GM23338 (cell line): ENCODE measurements around the gene RPL3. TPM values are rescaled to one million over a fixed set of nuclear protein-coding genes. Genes with fewer than 3 reads are reported as not detected.

Experiments used
- ATAC-seq: fragments of 200-7000 bp; cut with Tn5 transposase; 3 replicates; pipeline ENCODE4 v1.9.1; 2020
- DNase-seq: peaks from one replicate; pipeline ENCODE4 v3.0.0-alpha.2; 2015; ENCODE audit warnings: low spot score
- H2AFZ ChIP-seq: fragments of 200-600 bp; sonication (generic); 2 replicates; pipeline ENCODE4 v1.8.0; 2016; ENCODE audit warnings: antibody characterized with exemption, mild to moderate bottlenecking, moderate library complexity
- H3F3A ChIP-seq: fragments of 200-600 bp; sonication (generic); replicated peaks from 2 replicates; pipeline ENCODE4 v1.8.0; 2017; ENCODE audit warnings: antibody characterized with exemption, mixed run types, low read depth
- H3K27ac ChIP-seq: fragments of 200-600 bp; sonication (generic); 2 replicates; pipeline ENCODE4 v1.6.1; 2016; ENCODE audit warnings: low read depth
- H3K27me3 ChIP-seq: fragments of 200-600 bp; sonication (generic); 2 replicates; pipeline ENCODE4 v1.8.0; 2016; ENCODE audit warnings: mild to moderate bottlenecking, mixed run types, moderate library complexity; ENCODE audit not compliant: insufficient read depth
- H3K36me3 ChIP-seq: fragments of 200-600 bp; sonication (generic); 2 replicates; pipeline ENCODE4 v1.8.0; 2016; ENCODE audit warnings: mild to moderate bottlenecking; ENCODE audit not compliant: insufficient read depth
- H3K4me1 ChIP-seq: fragments of 200-600 bp; sonication (generic); 2 replicates; pipeline ENCODE4 v1.8.0; 2016; ENCODE audit warnings: mild to moderate bottlenecking, moderate library complexity; ENCODE audit not compliant: insufficient read depth
- H3K4me2 ChIP-seq: fragments of 200-600 bp; sonication (generic); 2 replicates; pipeline ENCODE4 v1.7.1; 2017; ENCODE audit warnings: mixed run types
- H3K4me3 ChIP-seq: fragments of 200-600 bp; sonication (generic); 2 replicates; pipeline ENCODE4 v1.6.1; 2016; ENCODE audit warnings: mixed run types
- H3K79me2 ChIP-seq: fragments of 200-600 bp; sonication (generic); replicated peaks from 2 replicates; pipeline ENCODE4 v1.8.0; 2017; ENCODE audit warnings: mild to moderate bottlenecking; ENCODE audit not compliant: insufficient read depth
- H3K9me2 ChIP-seq: fragments of 200-600 bp; sonication (generic); 2 replicates; pipeline ENCODE4 v1.8.0; 2017; ENCODE audit not compliant: insufficient read depth
- H4K20me1 ChIP-seq: fragments of 200-600 bp; sonication (generic); replicated peaks from 2 replicates; pipeline ENCODE4 v1.8.0; 2017; ENCODE audit warnings: mild to moderate bottlenecking; ENCODE audit not compliant: insufficient read depth
- H3K27ac Mint-ChIP-seq: 2 replicates; pipeline ENCODE4 v1.8.0; 2020; ENCODE audit warnings: inconsistent platforms, mild to moderate bottlenecking, moderate library complexity, mixed read lengths
- H3K27me3 Mint-ChIP-seq: 3 replicates; pipeline ENCODE4 v1.8.0; 2022; ENCODE audit warnings: low read depth, mild to moderate bottlenecking, moderate library complexity, mixed read lengths, inconsistent platforms; ENCODE audit not compliant: insufficient read depth, poor library complexity
- H3K36me3 Mint-ChIP-seq: 3 replicates; pipeline ENCODE4 v1.8.0; 2021; ENCODE audit warnings: low read depth, mild to moderate bottlenecking, inconsistent platforms, moderate library complexity, mixed read lengths
- H3K4me1 Mint-ChIP-seq: 3 replicates; pipeline ENCODE4 v1.8.0; 2020; ENCODE audit warnings: mild to moderate bottlenecking, inconsistent platforms, mixed read lengths
- H3K4me3 Mint-ChIP-seq: 3 replicates; pipeline ENCODE4 v1.8.0; 2021; ENCODE audit warnings: moderate library complexity, mild to moderate bottlenecking, inconsistent platforms, mixed read lengths
- H3K9me3 Mint-ChIP-seq: 3 replicates; pipeline ENCODE4 v1.8.0; 2020; ENCODE audit warnings: moderate library complexity, mild to moderate bottlenecking, inconsistent platforms, mixed read lengths
- CREB1 ChIP-seq: fragments of 250-450 bp; sonication (Bioruptor Pico); IDR thresholded peaks from 2 replicates; pipeline ENCODE4 v1.5.0; 2020; ENCODE audit warnings: low read depth, mild to moderate bottlenecking, moderate library complexity
- JUNB ChIP-seq: IDR thresholded peaks from one replicate; pipeline ENCODE4 v1.6.1; 2016; ENCODE audit warnings: antibody characterized with exemption; ENCODE audit not compliant: unreplicated experiment
- POLR2AphosphoS5 ChIP-seq: IDR thresholded peaks from 2 replicates; pipeline ENCODE4 v1.6.1; 2016; ENCODE audit warnings: antibody characterized with exemption, low read depth
- ZNF114 ChIP-seq: fragments of 250-450 bp; sonication (Bioruptor Pico); IDR thresholded peaks from 2 replicates; pipeline ENCODE4 v1.5.0; 2020; ENCODE audit warnings: mild to moderate bottlenecking, moderate library complexity
- long read RNA-seq: library from polyadenylated mRNA; unstranded; transcript quantifications from one replicate; pipeline ENCODE4 v2.0.0, GENCODE V29; 2020; ENCODE audit not compliant: unreplicated experiment
- polyA plus RNA-seq: library from polyadenylated mRNA; unstranded; fragments of >200 nt; fragmentation: Nextera tagmentation; extraction: Ambion mirVana; gene quantifications from 2 replicates; pipeline ENCODE4 v1.2.1, GENCODE V29; 2016
- total RNA-seq: library from RNA; depleted of rRNA; stranded (reverse); fragments of >200 nt; shearing (Covaris generic); gene quantifications from 2 replicates; pipeline ENCODE4 v1.2.3, GENCODE V29; 2014; rRNA removed
- TF ChIP-seq, protein P1 (sequence below): IDR thresholded peaks from 2 replicates; pipeline ENCODE4 v1.6.1; 2016; ENCODE audit warnings: antibody characterized with exemption
- TF ChIP-seq, protein P2 (sequence below), 2 experiments: fragments of 200-600 bp in 1 of 2; sonication (generic) in 1 of 2; conservative IDR thresholded peaks; 2 replicates each; pipeline versions ENCODE4 v1.5.1 to v1.6.1; 2016 to 2017; ENCODE audit warnings: antibody characterized with exemption in 2 of 2, low read depth in 2 of 2, mild to moderate bottlenecking in 2 of 2, moderate library complexity in 1 of 2
- TF ChIP-seq, protein P3 (sequence below): fragments of 250-450 bp; sonication (Bioruptor Pico); IDR thresholded peaks from 2 replicates; pipeline ENCODE4 v1.5.0; 2020; ENCODE audit warnings: mild to moderate bottlenecking, moderate library complexity

Gene RPL3
- total RNA-seq (2,755 and 3,244 TPM in 2 replicates), polyA plus RNA-seq (1,846 and 1,983 TPM in 2 replicates)
- long read RNA-seq, transcript RPL3-202 (9 exons, 1,289 nt): minor isoform, 519 of 5,621 reads
- long read RNA-seq, transcript RPL3-201 (10 exons, 1,442 nt): major isoform, 4,857 of 5,621 reads
- long read RNA-seq, partial matches to known transcripts: 128 of 5,621 reads
- long read RNA-seq, other reads (novel, unspliced or antisense): 116 of 5,621 reads

DNA sequence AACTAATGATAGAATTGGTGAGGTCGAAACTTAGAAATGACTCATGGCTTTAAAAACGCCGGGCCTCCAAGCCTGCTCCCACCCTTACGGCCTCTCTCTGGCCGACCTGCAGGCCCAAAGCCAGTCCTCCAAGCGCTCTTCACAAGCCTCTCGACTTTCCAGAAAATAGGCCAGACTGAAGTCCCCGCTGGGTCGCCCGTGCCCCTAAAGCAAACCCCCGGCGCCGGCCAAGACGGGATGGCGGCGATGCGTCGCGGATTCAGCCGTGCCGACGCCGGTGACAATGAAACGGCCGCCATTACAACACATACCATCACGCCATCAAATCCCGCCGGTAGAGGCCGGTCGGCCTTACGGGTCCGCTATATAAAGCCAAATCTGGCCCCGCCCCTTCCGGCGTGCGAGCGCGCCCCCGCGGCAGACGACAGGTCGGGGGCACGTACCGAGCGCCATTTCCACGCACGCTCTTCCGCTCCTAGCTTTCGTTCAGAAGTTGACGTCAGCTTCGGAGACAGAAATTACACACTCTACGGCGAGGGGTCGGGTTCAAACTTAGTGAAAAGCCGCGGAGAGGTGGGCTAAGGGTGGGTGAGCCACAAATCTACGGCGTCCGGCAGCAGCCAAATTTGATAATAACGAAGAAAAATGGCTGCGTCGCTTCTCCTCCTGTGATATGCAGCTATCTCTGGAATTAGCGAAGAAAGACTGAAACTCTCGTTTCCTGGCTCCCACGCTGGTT lies at the start of gene RPL3:
Gene RPL3 (minus strand): TSS at position 340 of the 739 bp plus-strand sequence. CDS start 26 bp downstream, at position 314.
- no peaks in the 10 kb centered on the region for H3K27me3 ChIP-seq
- DNase-seq (peak; percentile 96), ATAC-seq (peak; percentile 52)
- peaks cover 43% of the 10 kb centered on the region for H4K20me1 ChIP-seq
- peak within 1 kb of the TSS; percentile 99 for H3K27ac ChIP-seq
- peak within 1 kb of the TSS; percentile 100 for H3K27ac Mint-ChIP-seq
- H3K79me2 ChIP-seq: peaks cover 49% of the 10 kb centered on the region
- H3K4me2 ChIP-seq: peak within 1 kb of the TSS; percentile 100
- no peak within 1 kb of the TSS for H2AFZ ChIP-seq
- H3F3A ChIP-seq: peaks cover 53% of the 10 kb centered on the region
- peaks cover 39% of the 10 kb centered on the region for H3K4me1 Mint-ChIP-seq
- H3K9me3 Mint-ChIP-seq: peaks cover 12% of the 10 kb centered on the region
- H3K4me1 ChIP-seq: peaks cover 31% of the 10 kb centered on the region
- H3K4me3 ChIP-seq: peak within 1 kb of the TSS; percentile 98
- H3K9me2 ChIP-seq: no peaks in the 10 kb centered on the region
- peaks cover 45% of the 10 kb centered on the region for H3K36me3 ChIP-seq
- TF ChIP-seq POLR2AphosphoS5: peak; percentile 99
- TF ChIP-seq, protein P1, sequence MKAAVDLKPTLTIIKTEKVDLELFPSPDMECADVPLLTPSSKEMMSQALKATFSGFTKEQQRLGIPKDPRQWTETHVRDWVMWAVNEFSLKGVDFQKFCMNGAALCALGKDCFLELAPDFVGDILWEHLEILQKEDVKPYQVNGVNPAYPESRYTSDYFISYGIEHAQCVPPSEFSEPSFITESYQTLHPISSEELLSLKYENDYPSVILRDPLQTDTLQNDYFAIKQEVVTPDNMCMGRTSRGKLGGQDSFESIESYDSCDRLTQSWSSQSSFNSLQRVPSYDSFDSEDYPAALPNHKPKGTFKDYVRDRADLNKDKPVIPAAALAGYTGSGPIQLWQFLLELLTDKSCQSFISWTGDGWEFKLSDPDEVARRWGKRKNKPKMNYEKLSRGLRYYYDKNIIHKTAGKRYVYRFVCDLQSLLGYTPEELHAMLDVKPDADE: peak; percentile 73
- TF ChIP-seq JUNB: peak; percentile 29
- TF ChIP-seq, protein P2, sequence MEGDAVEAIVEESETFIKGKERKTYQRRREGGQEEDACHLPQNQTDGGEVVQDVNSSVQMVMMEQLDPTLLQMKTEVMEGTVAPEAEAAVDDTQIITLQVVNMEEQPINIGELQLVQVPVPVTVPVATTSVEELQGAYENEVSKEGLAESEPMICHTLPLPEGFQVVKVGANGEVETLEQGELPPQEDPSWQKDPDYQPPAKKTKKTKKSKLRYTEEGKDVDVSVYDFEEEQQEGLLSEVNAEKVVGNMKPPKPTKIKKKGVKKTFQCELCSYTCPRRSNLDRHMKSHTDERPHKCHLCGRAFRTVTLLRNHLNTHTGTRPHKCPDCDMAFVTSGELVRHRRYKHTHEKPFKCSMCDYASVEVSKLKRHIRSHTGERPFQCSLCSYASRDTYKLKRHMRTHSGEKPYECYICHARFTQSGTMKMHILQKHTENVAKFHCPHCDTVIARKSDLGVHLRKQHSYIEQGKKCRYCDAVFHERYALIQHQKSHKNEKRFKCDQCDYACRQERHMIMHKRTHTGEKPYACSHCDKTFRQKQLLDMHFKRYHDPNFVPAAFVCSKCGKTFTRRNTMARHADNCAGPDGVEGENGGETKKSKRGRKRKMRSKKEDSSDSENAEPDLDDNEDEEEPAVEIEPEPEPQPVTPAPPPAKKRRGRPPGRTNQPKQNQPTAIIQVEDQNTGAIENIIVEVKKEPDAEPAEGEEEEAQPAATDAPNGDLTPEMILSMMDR (conservative IDR thresholded peaks at IDR 0.05; ENCODE audit: low read depth in 2 of 2): no peak
- TF ChIP-seq ZNF114: peak; percentile 100
- TF ChIP-seq CREB1 (CRISPR knock-in tag): peak; percentile 84
- TF ChIP-seq, protein P3, sequence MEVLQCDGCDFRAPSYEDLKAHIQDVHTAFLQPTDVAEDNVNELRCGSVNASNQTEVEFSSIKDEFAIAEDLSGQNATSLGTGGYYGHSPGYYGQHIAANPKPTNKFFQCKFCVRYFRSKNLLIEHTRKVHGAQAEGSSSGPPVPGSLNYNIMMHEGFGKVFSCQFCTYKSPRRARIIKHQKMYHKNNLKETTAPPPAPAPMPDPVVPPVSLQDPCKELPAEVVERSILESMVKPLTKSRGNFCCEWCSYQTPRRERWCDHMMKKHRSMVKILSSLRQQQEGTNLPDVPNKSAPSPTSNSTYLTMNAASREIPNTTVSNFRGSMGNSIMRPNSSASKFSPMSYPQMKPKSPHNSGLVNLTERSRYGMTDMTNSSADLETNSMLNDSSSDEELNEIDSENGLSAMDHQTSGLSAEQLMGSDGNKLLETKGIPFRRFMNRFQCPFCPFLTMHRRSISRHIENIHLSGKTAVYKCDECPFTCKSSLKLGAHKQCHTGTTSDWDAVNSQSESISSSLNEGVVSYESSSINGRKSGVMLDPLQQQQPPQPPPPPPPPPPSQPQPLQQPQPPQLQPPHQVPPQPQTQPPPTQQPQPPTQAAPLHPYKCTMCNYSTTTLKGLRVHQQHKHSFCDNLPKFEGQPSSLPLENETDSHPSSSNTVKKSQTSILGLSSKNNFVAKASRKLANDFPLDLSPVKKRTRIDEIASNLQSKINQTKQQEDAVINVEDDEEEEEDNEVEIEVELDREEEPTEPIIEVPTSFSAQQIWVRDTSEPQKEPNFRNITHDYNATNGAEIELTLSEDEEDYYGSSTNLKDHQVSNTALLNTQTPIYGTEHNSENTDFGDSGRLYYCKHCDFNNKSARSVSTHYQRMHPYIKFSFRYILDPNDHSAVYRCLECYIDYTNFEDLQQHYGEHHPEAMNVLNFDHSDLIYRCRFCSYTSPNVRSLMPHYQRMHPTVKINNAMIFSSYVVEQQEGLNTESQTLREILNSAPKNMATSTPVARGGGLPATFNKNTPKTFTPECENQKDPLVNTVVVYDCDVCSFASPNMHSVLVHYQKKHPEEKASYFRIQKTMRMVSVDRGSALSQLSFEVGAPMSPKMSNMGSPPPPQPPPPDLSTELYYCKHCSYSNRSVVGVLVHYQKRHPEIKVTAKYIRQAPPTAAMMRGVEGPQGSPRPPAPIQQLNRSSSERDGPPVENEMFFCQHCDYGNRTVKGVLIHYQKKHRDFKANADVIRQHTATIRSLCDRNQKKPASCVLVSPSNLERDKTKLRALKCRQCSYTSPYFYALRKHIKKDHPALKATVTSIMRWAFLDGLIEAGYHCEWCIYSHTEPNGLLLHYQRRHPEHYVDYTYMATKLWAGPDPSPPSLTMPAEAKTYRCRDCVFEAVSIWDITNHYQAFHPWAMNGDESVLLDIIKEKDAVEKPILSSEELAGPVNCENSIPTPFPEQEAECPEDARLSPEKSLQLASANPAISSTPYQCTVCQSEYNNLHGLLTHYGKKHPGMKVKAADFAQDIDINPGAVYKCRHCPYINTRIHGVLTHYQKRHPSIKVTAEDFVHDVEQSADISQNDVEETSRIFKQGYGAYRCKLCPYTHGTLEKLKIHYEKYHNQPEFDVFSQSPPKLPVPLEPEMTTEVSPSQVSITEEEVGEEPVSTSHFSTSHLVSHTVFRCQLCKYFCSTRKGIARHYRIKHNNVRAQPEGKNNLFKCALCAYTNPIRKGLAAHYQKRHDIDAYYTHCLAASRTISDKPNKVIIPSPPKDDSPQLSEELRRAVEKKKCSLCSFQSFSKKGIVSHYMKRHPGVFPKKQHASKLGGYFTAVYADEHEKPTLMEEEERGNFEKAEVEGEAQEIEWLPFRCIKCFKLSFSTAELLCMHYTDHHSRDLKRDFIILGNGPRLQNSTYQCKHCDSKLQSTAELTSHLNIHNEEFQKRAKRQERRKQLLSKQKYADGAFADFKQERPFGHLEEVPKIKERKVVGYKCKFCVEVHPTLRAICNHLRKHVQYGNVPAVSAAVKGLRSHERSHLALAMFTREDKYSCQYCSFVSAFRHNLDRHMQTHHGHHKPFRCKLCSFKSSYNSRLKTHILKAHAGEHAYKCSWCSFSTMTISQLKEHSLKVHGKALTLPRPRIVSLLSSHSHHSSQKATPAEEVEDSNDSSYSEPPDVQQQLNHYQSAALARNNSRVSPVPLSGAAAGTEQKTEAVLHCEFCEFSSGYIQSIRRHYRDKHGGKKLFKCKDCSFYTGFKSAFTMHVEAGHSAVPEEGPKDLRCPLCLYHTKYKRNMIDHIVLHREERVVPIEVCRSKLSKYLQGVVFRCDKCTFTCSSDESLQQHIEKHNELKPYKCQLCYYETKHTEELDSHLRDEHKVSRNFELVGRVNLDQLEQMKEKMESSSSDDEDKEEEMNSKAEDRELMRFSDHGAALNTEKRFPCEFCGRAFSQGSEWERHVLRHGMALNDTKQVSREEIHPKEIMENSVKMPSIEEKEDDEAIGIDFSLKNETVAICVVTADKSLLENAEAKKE (CRISPR knock-in tag): no peak
- H3K27me3 Mint-ChIP-seq: peaks cover 48% of the 10 kb centered on the region
- peaks cover 51% of the 10 kb centered on the region for H3K36me3 Mint-ChIP-seq
- H3K4me3 Mint-ChIP-seq: peak within 1 kb of the TSS; percentile 100
